Endothelial cell of hepatic sinusoid (primary cell): ENCODE results near the gene UTP15.

Source experiments
- in situ Hi-C: cut with HindIII; loops from 2 replicates; pipeline ENCODE4 v1.10.0; 2017; ENCODE audit warnings: low sequenced_read_pairs

UTP15 gene

DNA sequence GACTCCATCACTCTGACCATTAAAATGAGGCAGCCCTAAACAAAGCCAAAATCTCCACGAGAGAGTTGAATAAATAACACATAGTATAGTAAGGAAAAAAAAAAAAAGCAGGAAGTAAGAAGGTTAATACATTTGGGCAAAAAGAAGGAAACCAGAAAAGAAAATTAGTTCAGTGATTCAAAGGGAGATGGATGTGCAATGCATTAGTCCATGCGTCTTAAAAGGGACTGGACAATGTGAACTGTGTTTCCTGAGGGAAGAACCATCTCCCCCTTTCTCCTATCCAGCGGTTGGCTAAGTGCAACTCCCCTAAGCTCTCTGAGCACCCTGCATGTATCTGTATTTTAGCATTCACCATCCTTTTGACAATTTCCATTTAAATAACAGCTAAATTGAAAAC, 1.5 kb upstream of the UTP15 start:
- in situ Hi-C loops, result no loop called here

DNA sequence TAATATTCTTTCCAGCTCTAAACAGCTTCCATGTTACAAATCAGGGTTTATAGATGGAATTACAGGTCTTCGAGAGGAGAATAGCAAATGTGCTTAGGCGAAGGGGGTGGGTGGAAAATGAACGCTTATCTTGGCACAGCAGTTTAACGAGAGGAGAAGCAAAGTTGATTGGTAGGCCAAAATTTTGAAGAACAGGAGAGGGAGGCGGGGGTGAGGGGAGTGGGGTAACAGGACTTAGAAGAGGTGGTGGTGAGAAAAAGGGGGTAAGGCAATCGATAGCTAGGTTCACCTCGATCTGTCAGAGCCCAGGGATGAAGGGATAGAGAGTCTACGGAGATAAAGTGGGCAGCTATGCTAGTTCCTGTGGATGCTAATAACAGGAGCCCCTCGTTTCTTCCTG, 868 bp upstream of the UTP15 start:
- in situ Hi-C loops, result no loop called here

GRCh38 chr5:73565969-73566547, 515 bp downstream of the UTP15 start:
- in situ Hi-C loops, result no loop called here

GRCh38 chr5:73582285-73583145, 17.0 kb downstream of the UTP15 start:
- in situ Hi-C loops, result no loop called here

GRCh38 chr5:73587923-73588322, 22.4 kb downstream of the UTP15 start:
- in situ Hi-C loops, result no loop called here

DNA sequence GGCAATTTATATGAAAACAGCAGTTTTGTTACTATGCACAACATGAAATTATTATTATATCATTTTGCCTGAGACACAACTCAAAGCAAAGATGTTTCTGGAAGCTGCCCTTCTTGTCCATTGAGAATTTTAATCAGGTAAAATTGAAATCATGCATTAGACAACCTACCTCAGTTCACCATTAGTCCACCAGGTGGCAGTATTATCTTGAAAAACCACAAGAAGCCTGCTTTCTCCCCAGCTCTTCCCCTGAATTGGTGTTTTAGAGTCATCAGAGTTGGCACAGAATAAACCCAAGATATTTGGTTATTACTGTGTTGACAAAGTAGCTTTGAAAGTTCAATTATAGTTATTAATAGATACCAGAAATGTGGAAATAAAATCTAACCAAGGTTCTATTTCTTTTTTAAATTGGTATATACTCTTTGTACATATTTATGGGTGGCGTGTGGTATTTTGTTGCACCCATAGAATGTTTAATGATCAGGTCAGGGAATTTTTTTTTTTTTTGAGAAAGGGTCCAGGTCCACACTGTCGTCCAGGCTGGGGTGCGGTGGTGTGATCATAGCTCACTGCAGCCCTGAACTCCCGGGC, 25.7 kb downstream of the UTP15 start:
- in situ Hi-C loops, result loop anchor here (5.0 kb wide), 1 partner anchor 191 kb away; no protein-coding TSS in a partner anchor

GRCh38 chr5:73591698-73592501, 26.4 kb downstream of the UTP15 start:
- in situ Hi-C loops, result loop anchor here (5.0 kb wide), 1 partner anchor 190 kb away; no protein-coding TSS in a partner anchor

GRCh38 chr5:73592551-73592950, 27.0 kb downstream of the UTP15 start:
- in situ Hi-C loops, result loop anchor here (5.0 kb wide), 1 partner anchor 190 kb away; no protein-coding TSS in a partner anchor

- in situ Hi-C loops, result no loop called here
These were observed 31.3 kb downstream of the UTP15 start for GRCh38 chr5:73596705-73597328.

- in situ Hi-C loops, result no loop called here
These were observed 33.8 kb downstream of the UTP15 start for GRCh38 chr5:73599380-73599779.

- in situ Hi-C loops, result no loop called here
These were observed 38.5 kb downstream of the UTP15 start for GRCh38 chr5:73603998-73604397.

- in situ Hi-C loops, result no loop called here
These were observed 39.9 kb downstream of the UTP15 start for GRCh38 chr5:73605223-73606087.

DNA sequence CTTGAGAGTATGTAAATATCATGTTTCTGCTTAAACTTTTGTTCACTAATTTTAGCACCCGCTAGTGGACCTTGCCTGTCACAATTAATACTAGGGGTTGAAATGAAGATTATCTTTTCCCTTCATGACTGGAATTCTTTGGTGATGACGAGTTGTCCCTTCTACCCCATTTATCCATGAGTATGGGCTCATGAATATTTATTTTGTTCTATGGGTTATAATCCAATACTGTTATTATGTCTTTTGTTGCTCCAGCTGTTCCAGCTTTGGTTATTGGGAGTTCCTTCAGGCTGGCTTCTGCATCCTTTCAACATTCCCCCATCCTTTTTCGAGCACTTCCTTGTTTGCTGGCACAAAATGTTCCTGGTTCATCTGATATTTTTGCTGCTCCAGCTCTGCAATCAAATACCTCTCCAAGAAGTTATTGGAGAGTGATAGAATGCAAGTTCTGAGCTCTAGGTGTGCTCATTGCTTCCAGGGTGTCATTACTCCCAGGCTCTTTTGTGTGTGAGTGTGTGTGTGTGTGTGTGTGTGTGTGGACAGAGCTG, 40.7 kb downstream of the UTP15 start:
- in situ Hi-C loops, result no loop called here

DNA sequence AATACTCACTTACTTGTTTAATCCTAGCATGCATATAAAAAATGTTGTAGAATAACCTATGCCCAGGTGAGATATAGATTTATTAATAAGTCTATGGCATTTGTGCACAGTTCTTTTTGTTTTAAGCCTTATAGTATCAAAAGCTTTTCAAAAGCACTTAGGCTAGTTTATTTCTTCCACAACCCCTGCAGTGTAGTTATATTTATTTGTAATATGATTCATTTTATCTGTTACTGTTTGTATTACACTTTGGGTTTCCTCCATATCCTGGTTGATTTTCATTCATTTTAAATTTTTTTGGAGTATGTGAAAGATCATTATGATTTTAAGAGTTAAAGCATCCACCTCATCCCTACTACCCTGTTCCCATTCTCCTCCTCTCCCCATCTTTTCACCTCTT, 41.7 kb downstream of the UTP15 start:
- in situ Hi-C loops, result no loop called here

GRCh38 chr5:73612799-73613198, 47.3 kb downstream of the UTP15 start:
- in situ Hi-C loops, result no loop called here

DNA sequence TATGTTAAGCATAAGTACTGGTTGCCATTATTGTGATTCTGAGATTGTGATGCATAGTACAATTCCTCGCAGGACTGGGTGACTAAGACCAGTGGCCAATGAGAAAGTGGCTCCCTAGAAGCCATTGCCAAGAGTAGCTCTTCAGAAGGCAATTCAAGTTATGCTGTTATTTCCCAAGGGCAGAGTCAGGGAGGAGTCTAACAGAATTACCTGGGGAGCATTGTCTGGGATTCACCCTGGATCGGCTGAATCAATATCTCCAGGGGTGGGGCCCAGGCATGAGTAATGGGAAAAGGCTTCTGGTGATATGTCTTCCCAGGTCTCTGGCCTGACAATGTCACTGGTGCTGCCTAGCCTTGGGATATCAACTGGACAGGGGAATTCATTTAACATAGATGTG, 49.5 kb downstream of the UTP15 start:
- in situ Hi-C loops, result no loop called here

DNA sequence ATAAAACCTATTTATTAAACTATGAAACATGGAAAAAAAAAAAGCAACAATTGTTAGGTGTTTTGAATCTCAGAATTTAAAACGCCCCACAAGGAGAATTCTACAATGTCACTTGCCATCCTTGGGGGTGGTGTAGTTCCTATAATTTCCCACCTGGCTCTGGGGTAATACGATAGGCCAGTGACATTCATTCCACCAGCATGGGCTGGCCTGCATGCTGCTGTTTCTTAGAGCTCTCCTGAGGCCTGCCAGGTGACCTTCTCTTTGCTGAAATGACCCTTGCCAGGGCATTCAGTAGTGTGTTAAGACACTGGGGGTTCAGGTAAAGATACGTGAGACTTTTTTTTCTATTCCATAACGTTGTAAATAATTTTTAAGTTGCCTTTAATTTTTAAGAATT, 50.4 kb downstream of the UTP15 start:
- in situ Hi-C loops, result no loop called here

DNA sequence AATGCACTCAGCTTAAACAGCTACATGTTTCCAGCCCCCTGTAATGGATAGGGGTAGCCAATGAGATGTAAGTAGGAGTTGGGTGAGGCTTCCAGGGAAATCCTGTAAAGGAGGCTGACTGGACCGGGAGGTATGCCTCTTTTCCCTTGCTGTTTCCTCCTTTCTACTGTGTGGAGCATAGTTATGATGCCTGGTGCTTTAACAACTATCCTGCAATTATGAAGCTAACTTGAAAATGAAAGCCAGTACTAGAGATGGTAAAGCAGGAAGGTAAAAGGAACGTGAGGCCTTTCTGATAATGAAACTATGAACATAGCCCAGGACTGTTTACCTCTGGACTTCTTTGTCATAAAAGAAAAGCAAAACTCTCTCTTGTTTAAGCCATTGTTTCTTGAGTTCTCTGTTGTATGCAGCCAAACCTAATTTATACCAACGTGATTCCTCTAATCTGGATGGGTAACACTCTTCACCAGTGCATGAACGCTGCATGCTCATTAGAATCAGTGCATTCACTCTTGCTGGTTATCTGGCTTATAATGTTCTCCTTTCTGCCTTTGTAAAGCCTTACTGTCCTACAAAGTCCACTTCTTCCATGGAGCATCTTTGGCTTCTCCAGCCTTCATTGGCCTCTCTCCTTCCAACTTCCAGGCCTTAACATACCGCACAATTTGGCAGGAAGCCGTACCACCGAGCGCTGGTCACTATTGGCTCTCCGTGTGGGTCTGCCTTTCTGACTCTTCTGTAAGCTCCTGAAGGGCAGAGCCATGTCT, 52.2 kb downstream of the UTP15 start:
- in situ Hi-C loops, result no loop called here
